NT2/D1 (cell line): ENCODE results near the gene CACNA2D4.

Experiments used
- YY1 ChIP-seq: IDR thresholded peaks from 2 replicates; pipeline ENCODE4 v1.6.1; 2011; ENCODE audit not compliant: insufficient read length, insufficient read depth
- ZNF274 ChIP-seq: IDR thresholded peaks from 2 replicates; pipeline ENCODE4 v1.6.1; 2011; ENCODE audit warnings: mild to moderate bottlenecking, low read depth, low read length

- TF ChIP-seq ZNF274 = no peak
- TF ChIP-seq YY1 = no peak
Measured at GRCh38 chr12:1768615-1769014, 149.8 kb downstream of the CACNA2D4 start.
